ENCODE results near the gene CBX5. TPM values are rescaled to one million over a fixed set of nuclear protein-coding genes. Genes with fewer than 3 reads are reported as not detected.

The CBX5 gene
- total and polyA plus RNA-seq, 4 donors, result 114 to 138 (median 130) TPM

- Histone ChIP-seq H3K9me3 (ENCODE audit: control insufficient read depth, insufficient read depth, low read length) (no peaks in the 10 kb centered on the region), H3K36me3 (ENCODE audit: control insufficient read depth, insufficient read depth, low read length) (peaks cover 21% of the 10 kb centered on the region), H3K4me3 (ENCODE audit: low read depth, low read length) (no peak overlapping the region), H3K4me1 (ENCODE audit: control insufficient read depth, insufficient read depth, low read length) (no peaks in the 10 kb centered on the region), H3K27ac (ENCODE audit: low read depth, low read length) (no peak overlapping the region), H3K27me3 (ENCODE audit: control insufficient read depth, insufficient read depth, low read length) (no peaks in the 10 kb centered on the region)
- 39% methylated on average over 5 of the region's 5 CpGs for WGBS (ENCODE audit: insufficient coverage)
- DNase-seq (ENCODE audit: low read depth in 4 of 6, low spot score in 6 of 6), result no peak
Measured at GRCh38 chr12:54182981-54183380, 96.9 kb downstream of the CBX5 start.

GRCh38 chr12:54182086-54182485 lies 97.8 kb downstream of the CBX5 start:
- WGBS (ENCODE audit: insufficient coverage), result 91% methylated on average over 9 of the region's 11 CpGs
- no peak for DNase-seq (ENCODE audit: low read depth in 4 of 6, low spot score in 6 of 6)
- no peak overlapping the region for H3K4me3 ChIP-seq (ENCODE audit: low read depth, low read length)
- no peaks in the 10 kb centered on the region for H3K9me3 ChIP-seq (ENCODE audit: control insufficient read depth, insufficient read depth, low read length)
- H3K4me1 ChIP-seq (ENCODE audit: control insufficient read depth, insufficient read depth, low read length), result no peaks in the 10 kb centered on the region
- no peaks in the 10 kb centered on the region for H3K27me3 ChIP-seq (ENCODE audit: control insufficient read depth, insufficient read depth, low read length)
- H3K27ac ChIP-seq (ENCODE audit: low read depth, low read length), result no peak overlapping the region
- peaks cover 21% of the 10 kb centered on the region for H3K36me3 ChIP-seq (ENCODE audit: control insufficient read depth, insufficient read depth, low read length)

Small RNAs within 50 kb of the gene (small RNA-seq; reads per million reads assigned to genes)
- not detected for gene RN7SL390P (ENCODE audit: low replicate concordance)
- gene RNU6-950P (ENCODE audit: low replicate concordance), result not detected

Other genes with a start within 250 kb of the CBX5 start
- 1 to 10 TPM; 2.4 to 4.5 TPM for gene HOXC5, start 247.1 kb downstream of the CBX5 start, total RNA-seq
- 10 to 100 TPM; 11.8 to 16.3 TPM for gene HOXC5, start 247.1 kb downstream of the CBX5 start, polyA plus RNA-seq (ENCODE audit: insufficient read length in 2 of 2)
- 10 to 100 TPM in 1 of 2 donors, 1 to 10 TPM in 1; 10.0 to 10.3 TPM for gene HOXC4, start 226.3 kb downstream of the CBX5 start, total RNA-seq
- 100 to 1,000 TPM in 1 of 2 donors, 10 to 100 TPM in 1; 98.7 to 100 TPM for gene HOXC4, start 226.3 kb downstream of the CBX5 start, polyA plus RNA-seq (ENCODE audit: insufficient read length in 2 of 2)
- 10 to 100 TPM; 28.7 to 32.0 TPM for gene SMUG1, start 91.1 kb downstream of the CBX5 start, total RNA-seq
- 10 to 100 TPM; 35.9 to 42.4 TPM for gene SMUG1, start 91.1 kb downstream of the CBX5 start, polyA plus RNA-seq (ENCODE audit: insufficient read length in 2 of 2)
- gene HNRNPA1, start 604 bp upstream of the CBX5 start, total RNA-seq, result 100 to 1,000 TPM; 354 to 488 TPM
- gene HNRNPA1, start 604 bp upstream of the CBX5 start, polyA plus RNA-seq (ENCODE audit: insufficient read length in 2 of 2), result 1,000 to 10,000 TPM; 1,520 to 1,571 TPM
- 1 to 10 TPM; 5.6 to 6.5 TPM for gene NFE2, start 20.9 kb upstream of the CBX5 start, total RNA-seq
- 1 to 10 TPM; 1.3 to 2.3 TPM for gene NFE2, start 20.9 kb upstream of the CBX5 start, polyA plus RNA-seq (ENCODE audit: insufficient read length in 2 of 2)
- 100 to 1,000 TPM in 1 of 2 donors, 10 to 100 TPM in 1; 91.0 to 163 TPM for gene COPZ1, start 45.0 kb upstream of the CBX5 start, total RNA-seq
- 100 to 1,000 TPM; 150 to 164 TPM for gene COPZ1, start 45.0 kb upstream of the CBX5 start, polyA plus RNA-seq (ENCODE audit: insufficient read length in 2 of 2)
- under 1 TPM; 0.33 to 0.99 TPM for gene GPR84, start 84.4 kb upstream of the CBX5 start, total RNA-seq
- gene GPR84, start 84.4 kb upstream of the CBX5 start, polyA plus RNA-seq (ENCODE audit: insufficient read length in 2 of 2), result under 1 TPM; 0.41 to 0.79 TPM
- gene ZNF385A, start 104.6 kb upstream of the CBX5 start, total RNA-seq, result 1 to 10 TPM; 5.0 to 6.9 TPM
- gene ZNF385A, start 104.6 kb upstream of the CBX5 start, polyA plus RNA-seq (ENCODE audit: insufficient read length in 2 of 2), result 10 to 100 TPM; 38.2 to 40.8 TPM
- gene ITGA5, start 139.1 kb upstream of the CBX5 start, total RNA-seq, result 10 to 100 TPM; 20.8 to 43.0 TPM
- gene ITGA5, start 139.1 kb upstream of the CBX5 start, polyA plus RNA-seq (ENCODE audit: insufficient read length in 2 of 2), result 10 to 100 TPM; 12.3 to 19.3 TPM
- gene GTSF1, start 193.5 kb upstream of the CBX5 start, total RNA-seq, result under 1 TPM; 0.17 to 0.40 TPM
- gene GTSF1, start 193.5 kb upstream of the CBX5 start, polyA plus RNA-seq (ENCODE audit: insufficient read length in 2 of 2), result 1 to 10 TPM in 1 of 2 donors, under 1 TPM in 1; 0.33 to 2.3 TPM
- 10 to 100 TPM; 11.5 to 23.9 TPM for gene NCKAP1L, start 217.6 kb upstream of the CBX5 start, total RNA-seq
- gene NCKAP1L, start 217.6 kb upstream of the CBX5 start, polyA plus RNA-seq (ENCODE audit: insufficient read length in 2 of 2), result 10 to 100 TPM in 1 of 2 donors, 1 to 10 TPM in 1; 8.4 to 13.2 TPM

Data from spinal cord (tissue), 10 donors.